GM19455 (cell line): ENCODE results near the gene PMAIP1.

ENCODE experiments used
- ATAC-seq: cut with Tn5 transposase; IDR thresholded peaks from one replicate; pipeline ENCODE4 v1.9.1; 2021; ENCODE audit not compliant: unreplicated experiment

Gene PMAIP1

GRCh38 chr18:59951591-59951990 lies 51.8 kb downstream of the PMAIP1 start:
- no peak for ATAC-seq

- ATAC-seq = no peak
Measured at GRCh38 chr18:59952283-59953007, 52.6 kb downstream of the PMAIP1 start.
